Esophagus squamous epithelium (tissue), 4 donors: Measurements from ENCODE around the gene EFCAB7.

Experiments used
- POLR2A ChIP-seq, 4 donors: fragments of 450-650 bp; IDR thresholded peaks; one replicate each; pipeline ENCODE4 v1.6.1; 2017; ENCODE audit warnings: antibody characterized with exemption in 4 of 4, mild to moderate bottlenecking in 4 of 4, moderate library complexity in 3 of 4
- TF ChIP-seq, protein P1 (sequence below), 6 experiments: fragments of 450-650 bp in 4 of 6; fragments of 200-600 bp in 2 of 6; sonication (generic) in 2 of 6; IDR thresholded peaks; one replicate each; pipeline ENCODE4 v1.5.1; 2016 to 2019; ENCODE audit warnings: antibody characterized with exemption in 6 of 6, mild to moderate bottlenecking in 4 of 6, moderate library complexity in 4 of 6

DNA sequence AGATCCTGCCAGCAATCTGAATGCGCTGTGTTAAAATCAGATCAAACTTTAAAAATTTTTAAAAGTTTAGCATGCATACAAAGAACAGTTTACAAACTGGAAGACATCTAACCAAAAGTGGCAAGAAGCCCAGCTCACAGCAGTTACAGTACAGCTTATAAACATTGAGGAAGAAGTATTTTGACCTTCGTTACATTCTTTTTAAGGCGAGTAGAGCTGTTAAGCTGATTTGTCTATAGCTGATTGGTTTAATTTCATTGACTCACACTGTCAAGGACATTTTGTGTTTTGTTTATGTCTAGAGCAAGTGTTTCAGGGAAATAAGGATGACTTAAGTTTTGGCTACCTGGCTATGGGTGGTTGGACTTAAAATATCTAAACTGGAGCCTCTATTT is 66.8 kb downstream of the EFCAB7 start:
- no peak for TF ChIP-seq POLR2A (IDR thresholded peaks at IDR 0.05)
- TF ChIP-seq, protein P1, sequence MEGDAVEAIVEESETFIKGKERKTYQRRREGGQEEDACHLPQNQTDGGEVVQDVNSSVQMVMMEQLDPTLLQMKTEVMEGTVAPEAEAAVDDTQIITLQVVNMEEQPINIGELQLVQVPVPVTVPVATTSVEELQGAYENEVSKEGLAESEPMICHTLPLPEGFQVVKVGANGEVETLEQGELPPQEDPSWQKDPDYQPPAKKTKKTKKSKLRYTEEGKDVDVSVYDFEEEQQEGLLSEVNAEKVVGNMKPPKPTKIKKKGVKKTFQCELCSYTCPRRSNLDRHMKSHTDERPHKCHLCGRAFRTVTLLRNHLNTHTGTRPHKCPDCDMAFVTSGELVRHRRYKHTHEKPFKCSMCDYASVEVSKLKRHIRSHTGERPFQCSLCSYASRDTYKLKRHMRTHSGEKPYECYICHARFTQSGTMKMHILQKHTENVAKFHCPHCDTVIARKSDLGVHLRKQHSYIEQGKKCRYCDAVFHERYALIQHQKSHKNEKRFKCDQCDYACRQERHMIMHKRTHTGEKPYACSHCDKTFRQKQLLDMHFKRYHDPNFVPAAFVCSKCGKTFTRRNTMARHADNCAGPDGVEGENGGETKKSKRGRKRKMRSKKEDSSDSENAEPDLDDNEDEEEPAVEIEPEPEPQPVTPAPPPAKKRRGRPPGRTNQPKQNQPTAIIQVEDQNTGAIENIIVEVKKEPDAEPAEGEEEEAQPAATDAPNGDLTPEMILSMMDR (IDR thresholded peaks at IDR 0.05) = no peak
